GM19452 (cell line): ENCODE data around the gene HDAC4.

Experiments
- ATAC-seq: cut with Tn5 transposase; IDR thresholded peaks from one replicate; pipeline ENCODE4 v1.9.1; 2021; ENCODE audit not compliant: unreplicated experiment

HDAC4 gene

DNA sequence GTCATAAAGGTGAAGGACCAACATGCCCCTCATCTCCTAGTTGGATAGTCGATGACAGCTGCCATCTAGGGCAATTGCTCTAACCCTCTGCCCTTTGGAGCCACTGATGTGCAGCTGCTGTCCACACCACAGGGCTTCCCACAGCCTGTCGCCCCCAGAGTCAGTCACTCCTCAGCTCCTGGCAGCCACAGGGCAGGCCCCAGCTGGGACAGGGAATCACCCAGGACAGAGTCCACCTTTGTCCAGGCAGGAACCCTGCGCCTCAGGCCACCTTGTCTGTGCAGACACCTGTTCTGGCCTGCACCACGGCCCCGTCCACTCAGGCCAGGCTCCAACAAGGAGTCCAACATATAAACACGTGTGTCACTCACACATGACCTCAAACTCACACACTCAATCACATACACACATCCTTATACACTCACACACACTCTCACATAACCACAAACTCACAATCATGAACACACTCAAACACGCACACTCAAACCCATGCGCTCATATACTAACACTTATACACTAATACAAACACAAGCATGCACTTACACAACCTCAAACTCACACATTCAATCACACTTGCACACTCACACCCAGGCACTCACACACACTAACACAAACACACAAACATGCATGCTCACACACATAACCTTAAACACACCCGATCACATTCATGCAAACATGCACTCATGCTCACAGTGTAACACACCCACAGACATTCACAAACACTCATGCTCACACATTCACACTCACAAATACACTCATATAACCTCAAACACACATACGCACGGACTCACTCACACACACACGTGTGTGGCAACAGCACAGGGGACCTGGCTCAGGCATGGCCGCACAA is 29.7 kb downstream of the HDAC4 start:
- no peak for ATAC-seq

GRCh38 chr2:239370403-239370802 is 30.4 kb downstream of the HDAC4 start:
- no peak for ATAC-seq

GRCh38 chr2:239369631-239370161 is 31.1 kb downstream of the HDAC4 start:
- peak; percentile 91 for ATAC-seq

- ATAC-seq = no peak
Observed at GRCh38 chr2:239368906-239369552, 31.8 kb downstream of the HDAC4 start.

DNA sequence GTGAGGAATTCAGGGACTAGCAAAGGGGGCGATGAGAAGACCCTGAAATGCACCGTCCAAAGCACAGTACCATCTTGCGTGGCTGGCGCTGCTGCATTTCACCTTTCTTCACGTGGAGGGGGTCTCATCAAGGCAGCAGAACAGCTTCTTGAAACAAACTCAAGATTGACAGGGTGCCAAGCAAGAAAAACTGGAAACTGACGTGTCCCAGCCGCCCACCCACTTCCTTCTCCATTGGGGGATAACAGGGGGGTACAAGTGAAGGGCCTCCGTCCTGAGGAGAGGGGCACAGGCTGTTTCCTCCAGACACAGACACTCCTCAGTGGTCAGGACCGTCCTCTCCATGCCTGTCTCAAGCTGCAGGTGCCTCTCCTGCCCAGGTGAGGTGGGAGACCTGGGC is 32.5 kb downstream of the HDAC4 start:
- no peak for ATAC-seq

GRCh38 chr2:239366740-239367139 is 34.1 kb downstream of the HDAC4 start:
- no peak for ATAC-seq

DNA sequence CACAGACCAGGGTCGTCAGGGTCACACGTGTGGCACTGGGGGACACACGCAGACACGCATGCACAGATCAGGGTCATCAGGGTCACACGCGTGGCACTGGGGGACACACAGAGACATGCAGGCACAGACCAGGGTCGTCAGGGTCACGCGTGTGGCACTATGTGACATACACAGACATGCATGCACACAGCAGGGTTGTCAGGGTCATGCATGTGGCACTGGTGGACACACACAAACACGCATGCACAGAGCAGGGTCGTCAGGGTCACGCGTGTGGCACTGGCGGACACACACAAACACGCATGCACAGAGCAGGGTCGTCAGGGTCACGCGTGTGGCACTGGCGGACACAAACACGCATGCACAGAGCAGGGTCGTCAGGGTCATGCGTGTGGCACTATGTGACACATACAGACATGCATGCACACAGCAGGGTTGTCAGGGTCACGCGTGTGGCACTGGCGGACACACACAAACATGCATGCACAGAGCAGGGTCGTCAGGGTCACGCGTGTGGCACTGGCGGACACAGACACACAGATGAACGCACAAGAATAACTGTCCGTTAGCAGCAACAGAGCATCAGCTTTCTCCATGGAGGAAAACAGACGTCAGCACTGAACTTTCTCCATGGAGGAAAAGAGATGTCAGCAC is 34.9 kb downstream of the HDAC4 start:
- ATAC-seq = no peak

DNA sequence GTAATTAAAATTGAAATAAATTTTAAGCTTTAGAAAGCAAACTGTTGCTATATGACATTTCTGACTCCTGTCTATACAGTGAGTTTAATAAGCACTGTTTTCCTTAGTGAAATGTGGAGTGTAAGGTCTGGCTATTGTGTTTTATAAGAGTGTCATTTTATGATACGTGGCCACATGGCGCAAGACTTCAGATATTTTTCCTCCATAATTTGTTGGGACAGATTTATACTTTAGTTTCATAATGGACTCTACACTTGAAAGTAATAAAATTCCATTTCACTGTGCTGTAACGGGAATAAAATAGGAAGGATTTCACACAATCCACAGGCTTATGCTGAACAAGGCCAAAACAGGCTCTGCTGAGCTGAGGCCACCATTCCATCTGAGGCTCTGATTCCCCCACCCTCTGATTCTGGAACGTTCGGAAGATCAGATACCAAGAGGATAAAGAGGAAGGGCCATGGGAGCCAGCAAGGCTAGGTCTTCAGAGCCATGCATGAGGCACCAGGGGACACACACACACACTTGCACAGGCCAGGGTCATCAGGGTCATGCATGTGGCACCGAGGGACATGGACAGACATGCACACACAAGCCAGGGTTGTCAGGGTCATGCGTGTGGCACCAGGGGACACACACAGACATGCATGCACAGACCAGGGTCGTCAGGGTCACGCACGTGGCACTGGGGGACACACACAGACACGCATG is 35.6 kb downstream of the HDAC4 start:
- ATAC-seq = no peak

GRCh38 chr2:239363946-239364637 is 36.7 kb downstream of the HDAC4 start:
- no peak for ATAC-seq

DNA sequence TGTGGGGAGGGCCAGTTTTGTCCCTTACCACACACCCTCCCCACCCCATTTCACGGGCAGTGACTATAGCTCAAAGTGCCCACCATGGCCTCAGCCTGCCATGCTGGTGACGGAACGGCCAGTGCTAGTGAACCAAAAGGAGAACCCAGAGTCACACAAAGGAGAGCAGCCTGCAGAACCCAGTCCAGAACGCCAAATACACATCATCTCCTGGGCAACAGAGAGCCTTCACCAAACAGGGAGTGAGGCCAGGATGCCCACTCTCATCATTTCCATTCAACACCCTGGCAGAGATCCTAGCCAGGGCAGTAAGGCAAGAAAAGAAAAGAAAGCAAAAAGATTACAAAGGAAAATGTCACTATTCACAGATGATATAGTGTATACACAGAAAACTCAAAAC is 38.3 kb downstream of the HDAC4 start:
- ATAC-seq = no peak

DNA sequence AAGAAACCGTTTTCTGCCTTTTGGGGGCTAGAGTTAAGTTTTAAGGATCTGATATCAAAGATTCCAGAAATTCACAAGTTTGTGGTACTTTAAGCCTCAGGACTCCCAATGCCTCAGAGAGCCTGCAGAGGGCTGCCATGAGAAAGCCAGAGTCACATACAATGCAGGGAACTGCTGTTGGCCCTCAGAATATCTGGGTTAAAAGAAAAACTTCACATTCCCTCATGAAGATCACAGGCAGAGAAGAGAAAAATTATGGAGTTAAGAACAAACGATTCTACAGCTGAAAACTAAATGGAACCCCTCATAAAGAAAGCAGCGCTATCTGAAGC is 39.5 kb downstream of the HDAC4 start:
- no peak for ATAC-seq

DNA sequence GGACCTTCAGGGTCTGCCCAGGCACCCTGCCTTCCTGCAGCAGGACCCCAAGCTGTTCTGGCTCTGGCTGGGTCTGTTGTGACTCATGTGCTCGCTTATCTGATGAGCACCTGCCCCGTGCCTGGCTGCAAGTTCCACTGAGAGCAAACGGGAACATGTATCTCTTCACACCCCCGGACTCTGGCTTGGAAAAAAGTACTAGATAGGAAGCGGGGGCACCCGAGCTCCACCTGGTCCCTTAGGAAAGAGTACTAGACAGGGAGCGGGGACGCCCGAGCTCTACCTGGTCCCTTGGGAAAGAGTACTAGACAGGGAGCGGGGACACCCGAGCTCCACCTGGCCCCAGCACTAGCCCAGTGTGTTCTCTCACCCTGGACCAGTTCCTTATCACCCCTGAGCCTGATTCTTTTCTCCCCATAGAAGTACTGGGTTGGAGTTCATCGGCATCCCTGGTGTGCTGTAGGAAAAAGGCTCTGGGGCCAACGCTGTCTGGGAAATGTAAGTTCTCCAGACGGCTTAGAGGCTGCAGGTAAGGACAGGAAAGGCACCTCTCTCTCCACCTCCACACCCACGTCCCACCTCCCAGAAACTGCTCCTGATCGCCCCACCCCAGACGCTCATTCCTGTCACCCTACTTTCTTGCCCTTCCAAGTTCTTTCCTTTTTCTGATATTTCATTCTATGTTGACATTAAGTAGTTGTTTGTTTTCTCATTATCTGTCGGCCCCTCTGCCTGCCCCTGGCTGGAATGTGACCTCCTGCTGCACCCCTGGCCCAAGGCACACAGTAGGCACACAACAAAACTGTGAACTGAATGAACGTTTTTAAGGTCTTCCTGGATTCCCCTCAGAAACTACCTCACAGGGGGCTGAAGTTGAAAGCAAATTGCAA is 40.2 kb downstream of the HDAC4 start:
- no peak for ATAC-seq

DNA sequence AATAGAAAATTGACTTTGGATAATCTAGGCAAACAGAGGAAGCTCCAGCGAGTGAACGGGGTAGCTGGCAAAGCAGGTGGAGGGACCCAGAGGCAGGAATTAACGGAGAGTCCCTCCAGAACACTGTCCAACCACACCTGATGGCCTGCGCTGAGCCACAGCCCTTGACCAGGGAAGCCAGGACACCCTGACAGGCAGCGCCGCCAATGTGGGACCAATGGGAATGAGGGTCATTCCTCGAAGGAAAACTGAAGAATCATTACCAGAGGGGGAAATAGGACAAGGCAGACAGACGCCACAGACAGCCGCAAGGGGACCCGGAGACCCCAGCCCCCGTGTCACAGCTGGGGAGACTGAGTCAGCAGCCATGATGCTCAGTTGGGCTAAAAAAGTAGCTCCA is 40.8 kb downstream of the HDAC4 start:
- ATAC-seq = no peak

GRCh38 chr2:239359196-239359912 is 41.5 kb downstream of the HDAC4 start:
- ATAC-seq = no peak

- no peak for ATAC-seq
Observed at GRCh38 chr2:239358062-239358754, 42.6 kb downstream of the HDAC4 start.

DNA sequence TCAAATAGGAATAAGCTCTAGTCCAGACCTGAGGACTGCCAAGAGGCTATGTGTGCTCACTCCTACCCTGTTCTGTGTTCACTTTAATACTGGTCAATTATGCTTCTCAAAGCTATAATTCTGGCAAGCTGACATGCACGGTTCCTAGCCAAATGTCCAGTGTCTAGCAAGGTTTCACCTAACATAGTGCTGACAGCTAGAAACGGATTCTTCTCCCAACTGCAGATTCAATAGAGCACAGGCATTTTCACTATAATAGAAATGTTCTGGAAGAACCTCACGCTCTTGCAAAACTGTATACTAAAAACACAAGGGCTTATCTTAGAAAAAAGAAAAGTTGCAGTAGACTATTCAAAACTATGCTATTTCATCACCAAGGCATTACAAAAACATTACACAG is 45.1 kb downstream of the HDAC4 start:
- ATAC-seq = no peak

DNA sequence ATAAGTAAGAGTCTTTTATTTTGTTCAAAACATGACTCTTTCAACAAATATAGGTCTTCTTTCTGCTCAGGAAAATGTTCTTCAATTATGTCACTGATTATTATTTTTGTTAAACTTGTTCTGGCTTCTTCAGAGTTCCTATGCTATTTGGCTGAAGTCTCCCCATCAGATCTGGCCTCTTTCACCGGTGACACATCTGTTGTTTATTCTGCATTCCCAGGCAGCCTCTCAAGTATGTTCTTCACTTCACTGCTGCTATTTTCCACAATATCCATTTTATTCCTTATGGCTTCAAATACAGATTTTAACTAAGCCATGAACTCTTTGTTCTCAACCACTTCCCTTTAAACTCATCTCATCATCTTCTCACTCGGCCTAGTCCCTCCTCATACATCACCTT is 45.7 kb downstream of the HDAC4 start:
- no peak for ATAC-seq

DNA sequence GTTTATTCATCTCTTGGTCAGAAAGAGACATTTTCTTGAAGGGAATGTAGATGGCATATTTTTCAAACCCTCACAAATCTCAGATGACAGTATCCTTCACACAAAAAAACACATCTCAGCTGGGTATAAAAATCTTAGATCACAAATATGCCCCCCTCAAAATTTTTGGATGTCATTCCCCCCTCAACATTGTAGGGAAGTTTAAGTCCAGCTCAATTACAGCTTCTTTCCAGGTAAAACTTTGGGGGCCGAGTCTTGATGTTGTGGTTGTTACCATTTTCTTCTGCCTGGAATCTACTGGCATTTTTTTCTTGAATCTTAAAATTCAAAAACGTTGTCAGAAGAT is 46.1 kb downstream of the HDAC4 start:
- no peak for ATAC-seq
